GM21423 (cell line): ENCODE measurements around the gene ACVR1.

Experiments
- ATAC-seq: cut with Tn5 transposase; IDR thresholded peaks from one replicate; pipeline ENCODE4 v1.9.1; 2021; ENCODE audit warnings: mild to moderate bottlenecking, moderate library complexity; ENCODE audit not compliant: unreplicated experiment

Gene ACVR1

DNA sequence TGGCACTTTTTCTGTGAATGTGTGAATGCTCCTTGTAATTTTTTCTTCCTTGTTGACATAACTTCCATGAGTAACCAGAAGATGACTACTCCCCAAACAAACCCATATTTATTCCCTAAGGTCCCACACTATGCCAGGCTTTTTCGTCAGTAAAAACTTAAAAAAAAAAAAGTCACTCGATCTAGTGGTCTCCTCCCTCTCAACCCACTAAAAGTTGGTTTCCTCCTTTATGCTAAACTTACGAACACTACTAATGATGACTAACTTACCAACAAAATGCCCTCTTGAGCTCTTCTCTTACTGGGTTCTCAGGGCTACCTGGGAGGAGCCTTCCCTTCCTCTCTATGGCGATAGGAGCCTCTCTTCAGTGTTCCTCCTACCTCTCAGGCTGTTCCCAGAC lies 18.2 kb downstream of the ACVR1 start:
- no peak for ATAC-seq

GRCh38 chr2:157856187-157856515 lies 20.0 kb downstream of the ACVR1 start:
- ATAC-seq = no peak

- ATAC-seq = no peak
Measured at GRCh38 chr2:157853820-157854219, 22.3 kb downstream of the ACVR1 start.

GRCh38 chr2:157853211-157853610 lies 22.9 kb downstream of the ACVR1 start:
- ATAC-seq = no peak

DNA sequence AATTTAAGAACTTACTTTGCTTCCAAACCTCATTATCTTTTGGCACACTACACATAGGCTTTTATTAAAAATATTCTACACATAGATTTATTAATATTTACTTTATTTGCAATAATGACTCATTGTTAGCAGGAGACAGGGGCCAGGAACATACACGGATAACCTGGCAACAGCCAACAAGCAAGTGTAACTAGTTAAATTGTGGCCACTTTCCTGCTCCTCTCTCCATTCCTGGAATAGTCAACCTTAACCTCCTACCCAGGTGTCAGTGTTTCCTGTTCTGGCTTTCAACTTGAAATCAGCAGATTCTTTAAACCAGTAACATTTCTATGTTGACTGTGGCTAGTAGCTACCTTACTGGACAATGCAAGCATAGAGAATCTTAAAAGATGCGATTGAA lies 26.5 kb downstream of the ACVR1 start:
- no peak for ATAC-seq

- ATAC-seq = no peak
Measured at GRCh38 chr2:157848213-157848612, 27.9 kb downstream of the ACVR1 start.

GRCh38 chr2:157845081-157845480 lies 31.0 kb downstream of the ACVR1 start:
- ATAC-seq = no peak

DNA sequence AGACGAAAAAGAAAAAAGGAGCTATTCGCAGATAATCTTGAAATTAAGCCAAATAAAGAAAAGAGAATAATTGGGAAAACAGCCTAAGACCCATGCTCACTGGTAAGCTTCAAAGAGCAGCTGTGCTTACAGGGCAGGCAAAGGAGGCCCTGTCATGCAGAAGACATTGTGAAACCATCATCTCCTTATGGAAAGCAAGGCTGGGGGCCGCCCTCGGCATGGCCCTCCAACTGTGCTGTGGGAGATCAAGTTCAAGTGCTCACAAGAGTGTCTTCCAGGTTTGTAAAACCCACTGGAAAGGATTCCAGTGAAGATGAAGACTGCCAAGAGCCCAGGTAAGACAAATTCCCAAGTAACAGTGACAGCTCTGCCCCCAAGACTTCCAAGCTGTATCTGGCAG lies 32.2 kb downstream of the ACVR1 start:
- no peak for ATAC-seq

GRCh38 chr2:157843081-157843480 lies 33.0 kb downstream of the ACVR1 start:
- ATAC-seq = no peak

DNA sequence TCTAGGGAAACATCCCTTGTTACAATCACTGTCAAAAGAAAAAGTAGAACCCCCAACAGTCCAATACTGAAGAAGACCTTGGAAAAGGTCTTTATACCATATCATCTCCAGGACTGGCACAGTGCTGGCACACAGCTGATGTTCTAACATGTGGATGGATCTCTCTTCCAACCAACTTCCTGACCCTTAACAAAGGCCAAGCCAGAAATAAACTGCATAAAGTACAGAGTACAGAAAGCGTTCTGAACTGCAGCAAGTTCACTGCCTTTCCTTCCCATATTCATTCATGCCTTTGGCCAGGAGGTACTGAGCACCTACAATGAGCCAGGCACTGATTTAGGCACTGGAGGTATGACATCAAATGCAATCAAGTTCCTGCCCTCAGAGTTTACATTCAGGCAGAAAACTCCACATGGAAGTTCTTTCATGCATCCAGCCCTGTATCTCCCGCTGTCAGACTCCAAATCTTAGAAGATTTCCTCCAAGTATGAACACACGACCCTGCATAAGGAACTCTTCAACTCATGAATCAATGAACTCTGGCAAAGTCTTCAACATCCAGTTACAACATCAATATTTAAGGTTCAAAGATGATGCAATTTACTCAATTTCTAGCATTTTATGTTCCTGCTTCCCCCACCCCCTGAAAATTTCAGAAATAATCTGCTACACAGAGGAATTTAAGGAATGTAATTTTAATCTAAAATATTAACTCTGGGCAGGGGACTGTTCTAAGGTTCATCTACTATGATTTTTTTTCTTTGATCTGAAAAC lies 33.8 kb downstream of the ACVR1 start:
- ATAC-seq = no peak

DNA sequence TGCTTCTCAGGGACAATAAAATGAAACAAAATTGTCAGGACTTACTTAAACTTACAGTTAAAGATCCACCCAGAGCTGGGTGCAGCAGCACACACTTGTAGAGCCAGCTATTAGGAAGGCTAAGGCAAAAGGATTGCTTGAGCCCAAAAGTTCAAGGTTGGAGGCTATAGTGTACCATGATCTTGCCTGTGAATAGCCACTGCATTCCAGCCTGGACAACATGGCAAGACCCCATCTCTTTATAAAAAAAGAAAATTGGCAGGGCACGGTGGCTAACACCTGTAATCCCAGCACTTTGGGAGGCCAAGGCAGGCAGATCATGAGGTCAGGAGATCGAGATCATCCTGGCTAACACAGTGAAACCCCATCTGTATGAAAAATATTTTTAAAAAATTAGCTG lies 34.6 kb downstream of the ACVR1 start:
- no peak for ATAC-seq

DNA sequence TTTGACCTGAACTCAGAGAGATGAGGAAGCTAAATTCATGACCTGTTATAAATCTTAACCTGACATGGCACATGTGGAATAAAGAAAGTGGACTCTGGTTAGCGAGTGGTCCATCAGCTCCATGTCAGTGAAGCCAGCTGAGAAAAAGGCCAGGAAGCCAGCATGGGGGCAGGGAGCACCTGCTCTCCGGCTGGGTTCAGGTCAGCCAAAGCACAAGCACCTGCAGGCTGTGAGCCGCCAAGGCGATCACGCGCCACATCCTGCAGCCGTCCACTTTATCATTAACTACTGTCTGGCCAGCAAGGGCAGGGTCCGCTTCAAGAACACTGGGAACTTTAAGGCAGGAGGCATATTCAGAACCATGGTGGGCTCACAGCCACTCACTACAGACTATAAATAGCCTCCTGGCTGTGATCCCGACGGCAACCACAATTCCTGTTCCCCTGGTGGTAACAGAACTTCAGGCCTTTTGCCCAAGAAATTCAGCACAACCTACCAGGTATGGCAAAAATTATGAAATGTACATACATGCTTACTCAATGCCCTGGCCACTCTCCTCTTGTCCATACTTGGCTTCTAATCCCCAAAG lies 35.5 kb downstream of the ACVR1 start:
- no peak for ATAC-seq

DNA sequence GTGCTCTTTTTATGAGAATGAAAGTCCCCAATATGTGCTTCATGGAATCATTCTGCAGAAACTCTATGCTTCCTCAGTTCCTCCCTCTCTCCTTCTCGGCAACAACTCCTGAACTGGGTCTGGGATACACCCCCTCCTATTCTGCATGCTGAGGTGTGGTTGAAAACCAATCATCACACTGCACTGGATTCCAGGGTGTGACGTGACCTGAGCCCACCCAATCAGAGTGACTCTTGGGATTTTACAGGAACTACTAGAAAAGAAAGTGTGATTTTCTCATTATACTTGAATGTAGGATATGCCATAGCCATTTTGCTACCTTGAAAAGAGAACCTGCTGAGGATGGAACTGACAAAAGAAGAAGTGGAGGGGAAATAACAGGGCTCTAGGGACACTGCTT lies 36.3 kb downstream of the ACVR1 start:
- ATAC-seq = no peak

DNA sequence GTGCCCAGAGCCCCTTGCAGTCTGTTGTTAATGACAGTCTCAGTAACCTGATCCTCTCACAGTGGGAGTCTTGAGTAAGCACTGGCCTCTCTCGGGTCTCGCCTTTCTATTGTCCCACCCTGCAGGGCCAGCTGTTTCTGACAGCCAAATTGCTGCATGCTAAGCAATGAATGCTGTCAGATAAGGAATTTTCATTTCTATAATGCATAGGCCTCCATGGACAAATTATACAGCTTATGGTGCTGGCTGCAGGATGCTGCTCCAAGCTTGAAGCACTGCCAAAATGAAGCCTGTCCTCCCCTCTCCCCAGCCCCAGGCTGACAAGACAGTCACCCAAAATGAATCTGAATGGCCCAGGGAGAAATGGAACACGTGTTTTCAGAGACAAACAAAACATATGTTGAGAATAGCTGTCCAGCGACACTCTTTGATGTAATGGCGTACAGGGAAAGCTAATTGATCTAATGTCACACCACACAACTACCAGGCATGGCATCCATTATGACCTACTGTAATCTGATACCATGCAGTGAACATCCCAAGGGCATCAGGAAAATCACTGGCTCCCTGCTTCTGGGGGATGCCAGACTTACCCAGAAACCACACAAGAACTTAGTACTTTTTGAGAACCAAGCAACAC lies 36.8 kb downstream of the ACVR1 start:
- no peak for ATAC-seq

- ATAC-seq = no peak
Measured at GRCh38 chr2:157838442-157839161, 37.5 kb downstream of the ACVR1 start.

DNA sequence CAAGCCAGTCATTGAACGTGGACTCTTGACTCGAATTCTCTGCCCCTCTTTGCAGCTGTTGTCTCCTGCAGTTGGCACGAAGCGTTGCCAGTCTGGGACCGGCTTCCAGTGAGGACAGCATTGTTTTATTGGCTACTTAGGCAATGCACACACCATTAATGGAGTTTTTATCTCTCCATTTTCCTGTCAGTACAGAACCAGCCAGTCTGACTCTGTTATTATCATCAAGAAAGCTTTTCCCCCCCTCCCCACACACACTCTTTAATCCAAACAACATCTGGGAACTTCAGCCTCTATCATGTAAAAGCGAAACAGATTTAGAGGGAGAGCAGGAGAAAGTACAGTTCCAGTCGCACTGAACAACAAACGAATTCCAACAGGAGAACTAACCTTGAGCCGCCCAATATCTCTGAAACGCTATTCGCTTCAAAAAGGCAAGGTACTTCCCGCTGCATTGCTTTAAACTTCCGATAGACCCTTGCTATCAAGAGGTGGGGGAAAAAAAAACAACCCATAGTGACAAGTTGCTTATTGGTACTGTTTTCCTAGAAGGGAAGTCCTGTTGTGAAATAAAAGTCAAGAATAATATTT lies 38.2 kb downstream of the ACVR1 start:
- ATAC-seq = no peak

DNA sequence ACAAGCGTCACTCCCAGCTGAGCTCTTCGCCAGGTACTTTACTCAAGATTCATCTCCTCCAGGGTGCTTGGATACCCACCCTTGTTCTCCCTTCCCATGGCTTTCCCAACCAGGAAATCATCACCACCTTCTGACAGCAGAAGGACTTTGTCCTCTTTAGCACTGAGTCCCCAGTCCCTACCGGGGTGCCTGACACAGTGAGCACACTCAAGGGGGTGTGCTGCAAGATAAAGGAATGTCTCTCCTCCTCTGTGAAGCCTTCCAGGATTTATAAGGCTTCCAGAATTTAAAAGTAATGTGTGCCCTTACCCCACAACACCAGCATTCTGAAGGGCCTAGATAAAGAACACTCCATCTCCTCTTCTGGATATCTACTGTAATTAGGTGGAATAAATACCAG lies 39.6 kb downstream of the ACVR1 start:
- ATAC-seq = no peak

DNA sequence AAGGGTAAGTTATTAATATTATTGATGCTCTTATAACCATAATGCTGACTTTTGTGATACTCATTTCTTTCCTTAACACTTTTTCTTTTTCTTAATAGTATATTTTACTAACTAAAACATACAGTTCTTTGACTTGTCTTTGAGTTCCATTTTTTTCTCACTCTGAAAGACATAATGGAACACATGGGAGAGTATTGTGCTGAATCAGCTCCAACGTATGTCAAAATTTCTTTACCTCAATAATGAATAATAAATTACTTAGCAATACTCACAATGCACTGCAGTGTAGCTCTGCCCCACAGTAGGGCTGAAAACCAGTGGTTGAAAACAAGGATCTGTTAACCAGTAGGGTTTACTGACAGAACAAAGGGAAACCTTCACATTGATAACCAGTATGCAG lies 40.7 kb downstream of the ACVR1 start:
- no peak for ATAC-seq

DNA sequence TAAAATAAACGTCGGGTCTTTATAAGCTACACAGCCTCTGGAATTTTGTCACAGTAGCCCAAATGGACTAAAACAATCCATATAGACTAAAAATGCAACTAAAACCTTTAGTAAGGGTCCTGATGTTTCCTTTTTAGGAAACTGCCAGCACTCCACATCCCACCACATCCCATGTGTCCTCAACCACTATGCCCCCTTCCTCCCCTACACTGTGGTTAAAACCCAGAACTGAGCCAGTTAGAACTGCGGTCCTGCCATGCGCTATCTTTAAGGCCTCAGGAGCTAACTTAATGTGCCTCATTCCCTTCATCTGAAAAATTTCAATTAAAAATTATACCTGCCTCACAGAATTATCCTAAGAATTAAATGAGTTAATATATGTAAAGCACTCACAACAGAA lies 41.1 kb downstream of the ACVR1 start:
- ATAC-seq = no peak

DNA sequence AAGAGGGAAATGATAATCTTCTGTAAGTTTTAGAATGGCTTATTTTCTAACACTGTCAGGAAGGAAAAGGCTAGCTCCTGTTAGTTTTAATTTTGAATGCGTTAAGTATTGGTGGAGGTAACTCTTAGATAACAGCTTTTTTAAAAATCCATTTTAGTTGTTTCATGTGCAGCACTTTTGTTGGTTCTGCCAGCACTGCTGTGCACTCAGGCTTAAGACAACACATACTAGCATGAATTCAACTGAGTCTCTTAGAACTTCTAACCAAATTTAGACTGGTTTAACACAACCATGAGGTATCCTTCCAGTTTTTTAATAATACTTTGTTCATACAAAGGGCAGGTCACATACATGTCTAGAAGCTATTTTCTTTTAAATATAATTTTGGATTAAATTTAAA lies 42.4 kb downstream of the ACVR1 start:
- ATAC-seq = no peak

GRCh38 chr2:157831573-157832315 lies 44.4 kb downstream of the ACVR1 start:
- ATAC-seq = no peak
